NCI-H748 treated with DMSO at 0.1 percent for 48 hours (cell line): ENCODE results near the gene RAB6C.
"Not testable (repeated sequence)": the region's sequence is repeated elsewhere in the genome, so short reads cannot be mapped to it uniquely, and the experiment has no call there.

Experiments used
- DNase-seq: peaks from one replicate; lab custom pipeline; 2025; lab: John Stamatoyannopoulos, UW

Gene RAB6C

GRCh38 chr2:129979629-129980155, at the start of gene RAB6C:
TSS of gene RAB6C (plus strand) at chr2:129979666. CDS start at chr2:129980116, 450 bp downstream.
- not testable (repeated sequence) for DNase-seq

GRCh38 chr2:129930451-129930850, 49.0 kb upstream of the RAB6C start:
- no peak for DNase-seq

DNA sequence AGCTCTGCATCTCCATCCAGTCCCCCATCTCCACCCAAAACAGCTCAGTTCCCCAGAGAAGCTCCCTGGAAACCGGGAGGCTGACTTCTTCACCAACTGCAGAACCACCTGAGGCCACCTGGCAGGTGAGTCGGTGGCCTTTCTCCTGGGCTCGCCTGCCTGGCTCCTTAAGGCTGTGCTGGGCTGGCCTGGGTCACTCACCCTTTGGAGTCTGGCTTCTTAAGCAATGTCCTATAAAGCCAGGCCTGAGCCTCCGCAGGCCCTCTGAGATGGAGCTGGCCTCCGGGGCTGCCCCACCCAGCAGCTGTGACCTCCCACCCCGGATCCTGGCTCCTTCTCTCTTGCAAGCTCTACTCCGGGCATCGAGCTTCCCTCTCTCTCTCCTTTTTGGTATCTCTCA, 46.1 kb upstream of the RAB6C start:
- DNase-seq, result not testable (repeated sequence)

DNA sequence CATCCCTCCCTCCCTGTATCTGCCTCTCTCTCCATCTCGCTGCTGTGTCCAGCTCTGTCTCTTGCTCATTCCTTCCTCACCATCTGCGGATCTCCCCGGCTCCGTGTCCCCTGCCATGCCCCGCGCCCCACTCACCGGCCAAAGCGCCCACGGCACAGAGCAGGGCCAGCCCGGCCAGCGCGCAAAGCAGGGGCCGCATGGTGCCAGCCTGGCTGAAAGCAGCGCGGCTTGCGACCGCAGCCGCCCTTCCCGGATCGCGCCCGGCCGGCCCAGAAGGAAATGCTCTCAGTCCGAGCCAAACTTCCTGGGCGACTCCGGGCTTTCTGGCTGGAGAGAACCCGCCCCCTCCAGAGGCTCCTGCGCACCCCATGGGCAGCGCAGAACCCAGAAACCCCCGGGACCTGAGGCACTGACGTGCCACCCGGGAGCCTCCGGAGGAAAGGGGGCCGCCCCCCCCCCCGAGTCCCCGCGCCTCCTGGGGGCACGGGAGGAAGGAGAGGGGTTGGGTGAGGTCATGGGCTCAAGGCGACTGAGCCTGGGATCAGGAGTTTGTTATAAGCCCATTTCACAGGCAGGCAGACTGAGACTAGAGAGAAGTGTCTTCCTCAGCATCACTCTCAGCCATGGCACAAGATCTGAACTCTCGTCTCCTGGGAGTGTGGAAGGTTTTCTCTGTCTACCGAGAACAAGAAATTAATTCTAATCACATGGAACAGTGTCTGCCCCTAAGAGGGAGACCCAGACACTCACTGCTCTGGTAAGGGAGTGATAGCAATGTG, 45.2 kb upstream of the RAB6C start:
- no peak for DNase-seq

DNA sequence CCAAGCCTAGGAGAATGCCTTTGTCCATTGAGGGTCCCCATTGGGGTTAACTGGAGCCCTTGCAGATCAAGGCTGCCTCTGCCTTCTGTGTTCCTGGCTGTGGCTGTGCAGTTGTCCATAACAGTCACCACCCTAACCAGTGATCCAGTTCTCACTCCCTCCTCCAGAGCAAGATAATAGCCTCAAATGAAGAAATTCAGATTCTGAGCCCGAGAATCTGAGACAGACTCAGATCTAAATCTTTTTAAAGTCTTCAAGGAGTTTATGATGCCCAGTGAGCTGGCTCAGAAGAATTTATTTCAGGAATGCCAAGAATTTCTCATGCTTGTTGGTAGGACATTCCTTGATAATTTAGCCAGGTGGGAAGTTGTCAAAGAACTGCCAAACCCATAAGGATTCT, 44.3 kb upstream of the RAB6C start:
- DNase-seq, result no peak

DNA sequence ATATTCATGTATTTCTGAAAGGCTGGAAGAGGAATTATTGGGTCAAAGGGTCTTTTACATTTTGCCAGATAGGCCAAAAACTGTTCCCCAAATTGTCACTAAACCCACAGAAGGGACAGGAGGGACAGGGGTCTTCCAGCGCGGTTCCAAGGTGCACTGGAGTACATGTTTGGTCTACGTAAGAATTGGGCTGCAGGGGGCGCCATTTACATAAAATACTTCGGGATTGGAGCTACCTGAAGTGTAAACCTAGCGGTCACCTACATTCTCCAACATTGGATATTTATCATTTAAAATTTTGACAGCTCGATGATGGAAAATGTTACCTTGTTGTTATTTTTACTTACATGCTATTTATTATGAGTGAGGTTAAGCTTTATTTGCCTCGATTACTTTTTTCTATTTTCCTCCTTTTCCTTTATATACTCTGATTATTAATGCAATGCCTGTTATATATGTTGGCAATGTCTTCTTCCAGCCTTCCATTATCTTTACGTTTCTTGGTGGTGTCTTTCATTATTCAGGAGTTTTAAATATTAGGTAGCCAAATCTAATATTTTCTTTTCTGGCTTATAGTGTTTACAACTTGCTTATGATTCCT, 43.0 kb upstream of the RAB6C start:
- peak; percentile 0 for DNase-seq

DNA sequence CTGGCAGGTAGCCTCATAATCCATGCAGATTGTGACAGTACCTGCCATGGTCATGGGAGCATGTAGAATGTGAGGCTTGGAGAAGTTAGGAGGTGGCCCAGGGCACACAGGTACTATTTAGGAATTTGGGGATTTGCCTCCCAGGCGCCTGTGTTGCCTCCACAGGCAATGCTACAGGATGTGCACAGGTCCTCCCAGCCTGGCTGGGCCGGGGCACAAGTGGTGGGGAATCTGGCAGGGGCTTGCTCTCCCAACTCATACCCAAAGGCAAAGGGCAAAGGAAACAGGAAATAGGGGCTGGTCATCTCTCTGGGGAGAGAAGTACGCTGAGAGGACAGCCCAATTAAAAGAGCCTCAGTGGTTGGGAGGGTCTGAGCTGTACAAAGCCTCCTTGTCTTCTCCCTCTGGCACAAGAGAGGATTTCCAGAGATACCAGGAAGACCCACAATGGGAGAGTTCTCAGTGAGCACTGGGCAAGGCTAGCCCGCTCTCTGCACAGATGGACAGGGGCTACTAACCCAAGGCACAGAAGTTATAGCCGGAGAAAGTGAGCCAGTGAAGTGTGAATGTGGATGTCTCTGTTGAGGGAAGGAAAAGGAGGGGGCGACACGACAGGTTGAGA, 40.5 kb upstream of the RAB6C start:
- not testable (repeated sequence) for DNase-seq

DNA sequence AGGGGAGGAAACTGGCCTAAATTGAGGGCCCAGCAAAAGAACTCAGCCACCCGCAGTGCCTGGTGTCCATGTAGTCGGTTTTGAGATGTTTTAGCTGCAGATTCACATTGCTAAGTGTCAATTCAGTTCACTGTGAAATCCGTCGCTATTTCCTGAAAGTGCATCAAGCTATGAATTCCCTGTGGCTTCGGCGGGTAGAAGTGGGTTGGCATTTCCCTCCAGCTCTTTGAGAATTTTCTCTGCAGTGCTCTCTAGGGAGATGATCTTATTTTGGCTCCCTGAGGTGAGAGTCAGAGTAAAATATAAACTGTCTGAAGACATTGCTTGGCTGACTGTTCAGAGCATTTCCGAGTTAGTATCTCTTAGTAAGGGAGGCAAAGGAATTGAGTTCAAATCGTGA, 36.0 kb upstream of the RAB6C start:
- not testable (repeated sequence) for DNase-seq

- DNase-seq, result no peak
These were observed 33.9 kb upstream of the RAB6C start for GRCh38 chr2:129945557-129945956.

DNA sequence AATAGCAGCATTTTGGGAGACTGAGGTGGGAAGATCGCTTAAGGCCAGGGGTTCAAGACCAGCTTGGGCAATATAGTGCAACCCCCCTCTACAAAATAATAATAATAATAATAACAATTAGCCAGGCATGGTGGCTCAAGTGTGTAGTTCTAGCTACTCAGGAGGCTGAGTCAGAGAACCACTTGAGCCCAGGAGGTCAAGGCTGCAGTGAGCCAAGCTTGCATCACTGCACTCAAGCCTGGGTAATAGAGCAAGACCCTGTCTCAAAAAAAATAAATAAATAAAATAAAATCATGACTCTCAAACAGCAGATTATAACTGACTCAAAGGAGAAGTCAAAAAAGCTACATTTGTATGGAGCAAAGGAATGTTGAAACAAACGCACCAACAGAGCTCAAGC, 31.8 kb upstream of the RAB6C start:
- DNase-seq, result not testable (repeated sequence)

DNA sequence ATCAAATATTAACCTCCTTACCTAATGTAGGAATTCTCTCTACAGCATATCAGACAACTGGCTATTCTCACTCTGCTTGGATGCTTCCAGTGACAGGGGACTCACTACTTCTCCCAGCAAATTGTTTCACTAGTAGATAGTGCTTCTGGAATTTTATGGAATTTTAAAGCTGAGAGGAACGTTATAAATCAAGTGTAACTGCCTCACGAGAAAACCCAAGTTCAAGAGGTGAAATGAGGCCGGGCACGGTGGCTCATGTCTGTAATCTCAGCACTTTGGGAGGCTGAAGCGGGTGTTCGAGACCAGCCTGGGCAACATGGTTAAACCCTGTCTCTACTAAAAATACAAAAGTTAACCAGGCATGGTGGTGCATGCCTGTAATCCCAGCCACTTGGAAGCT, 23.3 kb upstream of the RAB6C start:
- not testable (repeated sequence) for DNase-seq

DNA sequence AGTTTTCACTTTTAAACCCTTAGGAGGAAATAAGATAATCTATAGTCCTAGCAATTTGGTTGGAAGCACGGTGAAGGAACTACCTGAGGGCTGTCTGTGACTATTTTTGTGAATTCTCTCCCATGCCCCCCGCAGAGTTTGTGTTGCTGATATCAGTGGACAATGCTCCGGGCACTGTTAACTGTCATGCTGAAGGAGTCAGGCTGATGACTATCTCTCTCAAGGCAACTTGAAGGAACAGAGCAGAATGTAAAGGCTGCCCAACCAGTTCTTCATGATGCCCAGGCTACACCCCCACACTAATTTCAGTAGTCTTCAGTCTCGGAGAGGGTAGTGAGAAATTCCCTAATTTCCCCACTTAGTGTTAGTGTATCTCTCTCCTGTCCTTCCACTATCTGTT, 21.6 kb upstream of the RAB6C start:
- no peak for DNase-seq

GRCh38 chr2:129958736-129959135, 20.7 kb upstream of the RAB6C start:
- not testable (repeated sequence) for DNase-seq

GRCh38 chr2:129968605-129969004, 10.9 kb upstream of the RAB6C start:
- DNase-seq, result not testable (repeated sequence)

DNA sequence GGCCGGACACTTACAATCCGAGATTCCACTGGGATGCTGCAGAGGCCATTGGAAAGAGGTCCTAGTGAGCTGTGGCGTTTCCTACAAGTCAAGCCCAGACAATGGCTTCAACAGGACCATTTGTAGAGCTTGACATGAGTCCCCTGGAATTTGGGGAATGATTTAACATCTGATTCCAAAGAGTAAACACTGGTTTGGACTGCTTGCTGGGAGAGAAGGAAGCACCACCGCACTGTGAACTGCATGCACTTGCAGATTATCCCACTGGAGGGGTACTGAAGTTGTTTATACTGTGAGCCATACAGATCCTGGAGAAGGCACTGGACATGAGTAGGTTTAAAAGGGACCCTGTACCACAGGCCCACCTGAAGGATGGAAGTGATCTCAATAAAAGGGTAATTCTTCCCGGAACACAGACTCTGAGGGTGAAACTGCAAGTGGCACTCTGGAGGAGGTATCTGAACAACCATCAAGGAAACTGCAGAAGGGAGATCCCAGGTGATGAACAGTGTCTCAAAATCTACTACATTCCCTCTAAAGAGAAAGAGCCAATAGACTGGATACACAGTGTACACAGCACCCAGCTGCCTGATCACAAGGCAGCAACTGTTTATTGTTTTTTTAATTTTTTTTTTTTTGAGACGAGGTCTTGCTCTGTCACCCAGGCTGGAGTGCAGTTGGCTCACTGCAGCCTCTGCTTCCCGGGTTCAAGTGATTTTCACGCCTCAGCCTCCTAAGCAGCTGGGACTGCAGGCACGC, 4.3 kb upstream of the RAB6C start:
- no peak for DNase-seq

- DNase-seq, result not testable (repeated sequence)
These were observed 2.5 kb upstream of the RAB6C start for GRCh38 chr2:129976969-129977368.

- DNase-seq, result no peak
These were observed 1.5 kb upstream of the RAB6C start for GRCh38 chr2:129977986-129978385.

DNA sequence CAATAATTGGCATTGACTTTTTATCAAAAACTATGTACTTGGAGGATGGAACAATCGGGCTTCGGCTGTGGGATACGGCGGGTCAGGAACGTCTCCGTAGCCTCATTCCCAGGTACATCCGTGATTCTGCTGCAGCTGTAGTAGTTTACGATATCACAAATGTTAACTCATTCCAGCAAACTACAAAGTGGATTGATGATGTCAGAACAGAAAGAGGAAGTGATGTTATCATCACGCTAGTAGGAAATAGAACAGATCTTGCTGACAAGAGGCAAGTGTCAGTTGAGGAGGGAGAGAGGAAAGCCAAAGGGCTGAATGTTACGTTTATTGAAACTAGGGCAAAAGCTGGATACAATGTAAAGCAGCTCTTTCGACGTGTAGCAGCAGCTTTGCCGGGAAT, 780 bp downstream of the RAB6C start:
- DNase-seq, result peak; percentile 15

GRCh38 chr2:129981689-129982088, 2.2 kb downstream of the RAB6C start:
- DNase-seq, result not testable (repeated sequence)

- no peak for DNase-seq
These were observed 5.0 kb downstream of the RAB6C start for GRCh38 chr2:129984426-129984825.

DNA sequence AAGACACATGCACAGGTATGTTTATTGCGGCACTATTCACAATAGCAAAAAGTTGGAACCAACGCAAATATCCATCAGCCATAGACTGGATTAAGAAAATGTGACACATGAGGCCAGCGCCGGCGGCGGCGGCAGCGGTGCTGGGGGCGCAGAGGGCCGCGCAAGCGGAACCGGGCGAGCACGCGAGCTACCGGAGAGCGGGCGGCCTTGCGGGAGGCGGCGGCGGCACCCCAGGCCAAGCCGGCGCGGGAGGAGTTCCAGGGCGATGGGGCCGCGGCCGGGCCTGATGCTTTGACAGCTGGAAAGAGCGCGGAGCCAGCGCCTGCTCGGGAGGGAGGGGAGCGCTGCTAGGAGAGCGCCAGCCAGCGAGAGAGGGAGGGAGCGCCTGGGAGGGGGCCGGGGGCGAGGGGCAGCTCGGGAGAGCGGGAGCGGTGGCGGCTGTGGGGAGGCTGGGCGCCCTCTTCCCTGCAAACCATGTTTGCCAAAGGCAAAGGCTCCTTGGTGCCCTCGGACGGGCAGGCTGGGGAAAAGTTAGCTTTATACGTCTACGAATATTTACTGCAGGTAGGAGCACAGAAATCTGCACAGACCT, 13.0 kb downstream of the RAB6C start:
- not testable (repeated sequence) for DNase-seq

DNA sequence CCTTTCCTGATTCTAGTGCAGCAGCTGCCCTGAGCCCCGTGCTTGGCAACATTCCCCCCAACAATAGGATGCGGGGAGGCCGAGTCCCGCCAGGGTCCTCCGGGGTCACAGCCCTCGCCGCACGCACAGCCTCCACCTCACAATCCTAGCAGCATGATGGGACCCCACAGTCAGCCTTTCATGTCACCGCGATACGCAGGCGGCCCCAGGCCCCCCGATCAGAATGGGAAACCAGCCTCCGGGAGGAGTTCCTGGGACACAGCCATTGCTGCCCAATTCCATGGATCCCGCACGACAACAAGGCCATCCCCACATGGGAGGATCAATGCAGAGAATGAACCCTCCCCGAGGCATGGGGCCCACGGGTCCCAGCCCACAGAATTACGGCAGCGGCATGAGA, 13.7 kb downstream of the RAB6C start:
- not testable (repeated sequence) for DNase-seq
